Stimulated activated CD8-positive, alpha-beta memory T cell treated with anti-CD3 and anti-CD28 coated beads, Interleukin-4, amount 100 ng/mL, for 4 hours (primary cell): ENCODE data around the gene ATP8B1.
"Not testable (repeated sequence)": the region's sequence is repeated elsewhere in the genome, so short reads cannot be mapped to it uniquely, and the experiment has no call there.

Experiments
- DNase-seq, 2 donors: peaks; one replicate each; pipeline ENCODE4 v3.0.0-alpha.2; 2020; ENCODE audit warnings: low read depth in 2 of 2, low spot score in 1 of 2

The ATP8B1 gene

DNA sequence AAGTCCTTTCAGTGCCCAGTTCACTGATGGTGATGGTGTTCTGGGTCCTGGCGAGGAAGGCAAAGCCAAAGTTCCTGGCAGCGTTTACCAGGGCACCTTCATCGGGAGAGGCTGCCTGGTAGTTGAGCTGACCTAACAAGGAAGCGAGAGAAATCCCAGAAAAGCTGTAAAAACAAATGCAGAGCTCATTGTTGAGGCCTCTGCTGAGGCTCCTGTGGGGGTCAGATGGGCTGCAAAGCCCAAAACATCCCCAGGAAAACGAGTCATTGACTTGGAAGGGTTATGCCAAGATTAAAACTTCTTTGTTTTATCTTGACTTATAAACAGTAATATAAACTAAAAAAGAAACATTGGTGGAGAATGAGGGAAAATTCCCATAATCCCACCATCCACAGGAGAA is 128.2 kb downstream of the ATP8B1 start:
- DNase-seq, result no peak

DNA sequence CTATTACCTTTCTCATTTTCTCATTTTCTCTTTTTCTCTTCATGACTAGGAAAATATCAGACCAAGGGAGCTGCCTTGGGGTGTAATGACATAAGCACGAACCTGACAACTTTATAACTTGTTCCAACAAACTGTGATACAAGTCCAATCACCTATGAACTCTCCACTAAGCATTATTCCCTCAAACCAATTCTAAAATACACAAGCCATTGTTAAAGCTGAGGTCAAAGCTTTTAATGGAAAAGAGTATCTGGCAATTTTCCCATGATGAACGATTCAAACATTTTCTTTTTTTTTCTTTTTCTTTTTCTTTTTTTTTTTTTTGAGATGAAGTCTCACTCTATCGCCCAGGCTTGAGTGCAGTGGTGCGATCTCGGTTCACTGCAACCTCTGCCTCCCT is 133.1 kb downstream of the ATP8B1 start:
- no peak for DNase-seq

DNA sequence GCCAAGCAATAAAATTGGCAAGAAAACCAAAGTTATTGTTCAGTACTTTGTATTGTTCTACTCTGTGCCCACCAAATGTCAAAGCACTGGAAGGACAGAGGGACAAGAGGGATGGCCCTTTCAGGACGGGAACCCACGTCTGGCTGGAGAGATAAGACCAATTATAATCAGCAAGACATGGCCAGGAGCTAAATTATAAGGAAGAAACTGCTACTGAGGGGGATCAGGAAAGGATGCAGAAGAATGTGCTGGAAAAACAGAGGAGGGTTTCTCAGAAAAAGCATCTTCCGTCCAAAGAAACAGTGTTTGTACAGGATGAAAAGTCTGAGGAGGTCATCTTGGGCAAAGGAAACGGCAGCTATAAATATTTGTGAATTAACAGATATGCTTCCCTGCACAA is 135.1 kb downstream of the ATP8B1 start:
- DNase-seq, result no peak

DNA sequence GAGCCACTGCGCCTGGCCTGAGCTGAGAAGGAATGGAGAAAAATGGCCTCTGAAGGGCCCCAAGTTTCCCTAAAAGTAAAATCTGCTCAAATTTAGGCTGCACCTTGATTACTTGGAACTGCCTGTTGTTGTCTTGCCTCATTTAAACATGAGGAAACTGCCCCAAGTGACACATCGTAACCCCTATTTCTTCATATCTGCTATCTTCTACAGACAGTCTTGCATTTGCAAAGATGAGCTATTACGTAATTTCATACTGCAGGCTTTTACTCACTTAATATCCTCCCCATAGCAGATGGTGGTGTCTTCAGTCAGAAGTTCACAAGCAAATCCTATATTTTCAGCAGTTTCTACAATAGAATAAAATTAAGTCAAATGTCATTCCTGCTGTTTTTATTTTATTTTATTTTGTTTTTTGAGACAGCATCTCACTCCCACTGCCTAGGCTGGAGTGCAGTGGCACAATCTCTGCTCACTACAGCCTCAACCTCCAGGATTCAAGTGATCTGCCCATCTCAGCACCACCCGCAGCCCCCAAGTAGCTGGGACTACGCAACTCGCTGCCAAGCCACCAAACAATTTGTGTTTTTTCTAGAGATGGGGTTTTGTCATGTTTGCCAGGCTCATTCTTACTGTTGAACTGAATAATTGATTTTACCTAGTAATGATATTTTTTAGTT is 136.2 kb downstream of the ATP8B1 start:
- no peak for DNase-seq

DNA sequence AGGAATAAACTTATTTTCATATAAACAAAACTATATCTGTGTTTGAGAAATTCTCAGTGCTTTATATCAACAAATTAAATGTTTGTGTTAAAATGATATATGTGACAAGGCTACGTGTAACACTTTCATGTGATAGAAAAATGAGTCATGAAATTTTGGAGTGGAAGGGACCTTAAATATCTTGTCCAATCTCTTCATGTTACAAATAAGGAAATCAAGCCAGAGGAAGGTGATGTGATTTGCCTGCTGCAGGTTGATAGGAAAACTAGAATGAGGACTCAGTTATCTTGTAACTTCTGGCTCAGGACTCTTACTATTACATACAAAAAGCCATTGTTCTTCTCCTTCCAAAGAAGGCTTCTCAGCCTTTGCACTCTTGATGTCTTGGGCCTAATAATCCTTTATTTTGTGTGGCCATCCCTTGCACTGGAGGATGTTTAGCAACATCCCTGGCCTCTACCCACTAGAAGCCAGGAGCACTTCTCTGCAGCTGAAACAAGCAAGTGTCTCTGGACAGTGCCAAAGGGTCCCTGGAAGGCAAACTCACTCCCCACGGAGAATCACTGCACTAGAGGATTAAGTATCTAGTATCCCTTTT is 138.4 kb downstream of the ATP8B1 start:
- no peak for DNase-seq

DNA sequence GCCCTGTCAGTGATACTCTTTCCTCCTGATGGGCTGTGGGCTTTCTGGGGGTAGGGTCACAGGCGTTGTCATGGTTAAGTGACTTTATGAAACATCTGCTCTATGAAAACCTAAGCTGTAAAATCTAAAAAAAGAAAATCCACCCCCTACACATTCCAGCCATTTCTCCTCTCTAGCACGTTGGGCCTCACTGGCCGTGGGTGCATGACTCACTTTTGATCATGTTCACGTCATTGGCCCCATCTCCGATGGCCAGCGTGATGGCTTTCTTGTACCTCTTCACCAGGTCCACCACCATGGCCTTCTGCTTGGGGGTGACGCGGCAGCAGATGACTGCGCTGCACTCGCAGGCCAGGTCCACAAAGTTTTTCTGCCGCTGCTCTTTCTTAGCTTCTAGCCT is 142.2 kb downstream of the ATP8B1 start:
- no peak for DNase-seq

DNA sequence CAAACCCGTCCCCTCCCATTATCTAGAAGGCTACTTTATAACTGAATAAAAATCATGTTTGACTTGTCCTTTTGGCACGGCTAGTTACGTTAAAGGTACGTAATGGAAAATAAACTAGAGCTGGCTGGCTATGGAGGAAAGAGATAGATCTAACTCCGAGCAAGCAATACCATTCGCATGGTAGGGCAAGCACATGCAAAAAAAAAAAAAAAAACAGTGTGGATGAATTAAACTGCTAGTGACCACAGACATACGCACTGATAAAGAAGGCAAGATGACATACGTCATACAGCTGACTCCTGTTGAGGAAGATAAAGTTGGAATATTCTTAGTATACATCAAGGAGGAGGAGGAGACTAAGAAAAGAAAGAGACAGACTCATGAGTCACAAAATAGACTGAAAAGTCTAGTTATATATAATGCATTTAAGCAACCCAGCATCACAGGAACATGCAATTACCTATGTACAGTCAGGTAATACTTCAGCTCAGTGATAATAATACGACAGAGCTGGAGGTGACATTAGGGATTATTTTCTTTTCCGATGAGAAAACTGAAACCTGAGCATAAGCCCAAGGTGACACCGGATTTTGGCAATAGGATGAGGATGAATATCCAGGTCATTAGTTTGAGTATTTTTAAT is 143.5 kb downstream of the ATP8B1 start:
- DNase-seq, result no peak

DNA sequence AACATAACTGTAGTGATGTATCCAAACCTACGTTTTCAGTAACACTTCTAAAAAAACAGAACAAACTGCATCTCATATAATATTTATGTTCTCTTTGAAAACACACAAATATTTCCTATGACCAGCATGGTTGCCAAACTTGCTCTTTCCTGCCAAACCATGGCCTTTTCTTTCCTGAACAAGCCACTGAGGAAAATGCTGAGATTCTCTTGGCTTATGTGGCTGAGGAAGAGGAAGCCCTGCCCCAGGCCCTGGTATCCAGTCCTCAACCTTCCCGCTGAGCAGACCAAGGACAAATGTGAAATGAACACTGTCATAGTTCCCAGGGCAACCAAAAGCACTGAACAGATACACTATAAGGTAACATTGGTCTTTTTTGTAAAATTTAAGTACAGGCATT is 145.6 kb downstream of the ATP8B1 start:
- DNase-seq, result no peak

DNA sequence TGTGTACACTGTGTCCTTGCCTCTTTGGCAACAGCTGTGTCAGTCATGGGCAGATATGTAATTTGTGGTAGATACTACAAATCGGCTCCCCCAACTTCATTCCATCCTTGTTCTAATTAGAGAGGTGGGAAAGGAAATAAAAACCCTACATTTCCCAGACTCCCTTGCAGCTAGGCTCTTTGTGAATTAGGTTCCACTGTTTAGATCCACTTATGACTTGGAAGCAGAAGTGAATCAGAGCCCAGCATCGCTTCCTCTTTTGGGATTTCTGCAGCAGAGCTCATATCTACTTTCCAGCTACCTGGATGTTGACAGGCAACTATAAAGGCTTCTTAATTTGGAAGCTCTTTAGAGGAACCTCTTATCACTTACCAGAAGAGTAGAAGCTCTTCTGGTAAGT is 147.4 kb downstream of the ATP8B1 start:
- DNase-seq, result no peak

DNA sequence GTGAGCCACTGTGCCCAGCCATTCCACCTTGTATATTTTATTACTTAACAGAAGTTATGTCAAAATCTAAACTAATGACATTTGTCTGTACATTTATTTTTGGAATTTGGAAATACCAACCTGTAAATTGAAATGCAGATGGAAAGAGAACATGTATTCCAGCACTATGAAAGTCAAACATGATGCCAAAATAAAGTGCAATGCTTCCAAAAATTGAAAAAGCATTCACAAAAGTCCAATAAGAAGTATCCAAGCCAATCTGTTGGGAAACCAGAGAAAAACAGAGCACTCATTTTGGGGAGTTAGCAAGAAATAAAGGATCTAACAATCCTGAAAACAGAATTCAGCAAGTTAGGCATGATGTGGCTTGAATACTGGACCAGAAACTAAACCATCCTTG is 151.2 kb downstream of the ATP8B1 start:
- DNase-seq, result no peak

DNA sequence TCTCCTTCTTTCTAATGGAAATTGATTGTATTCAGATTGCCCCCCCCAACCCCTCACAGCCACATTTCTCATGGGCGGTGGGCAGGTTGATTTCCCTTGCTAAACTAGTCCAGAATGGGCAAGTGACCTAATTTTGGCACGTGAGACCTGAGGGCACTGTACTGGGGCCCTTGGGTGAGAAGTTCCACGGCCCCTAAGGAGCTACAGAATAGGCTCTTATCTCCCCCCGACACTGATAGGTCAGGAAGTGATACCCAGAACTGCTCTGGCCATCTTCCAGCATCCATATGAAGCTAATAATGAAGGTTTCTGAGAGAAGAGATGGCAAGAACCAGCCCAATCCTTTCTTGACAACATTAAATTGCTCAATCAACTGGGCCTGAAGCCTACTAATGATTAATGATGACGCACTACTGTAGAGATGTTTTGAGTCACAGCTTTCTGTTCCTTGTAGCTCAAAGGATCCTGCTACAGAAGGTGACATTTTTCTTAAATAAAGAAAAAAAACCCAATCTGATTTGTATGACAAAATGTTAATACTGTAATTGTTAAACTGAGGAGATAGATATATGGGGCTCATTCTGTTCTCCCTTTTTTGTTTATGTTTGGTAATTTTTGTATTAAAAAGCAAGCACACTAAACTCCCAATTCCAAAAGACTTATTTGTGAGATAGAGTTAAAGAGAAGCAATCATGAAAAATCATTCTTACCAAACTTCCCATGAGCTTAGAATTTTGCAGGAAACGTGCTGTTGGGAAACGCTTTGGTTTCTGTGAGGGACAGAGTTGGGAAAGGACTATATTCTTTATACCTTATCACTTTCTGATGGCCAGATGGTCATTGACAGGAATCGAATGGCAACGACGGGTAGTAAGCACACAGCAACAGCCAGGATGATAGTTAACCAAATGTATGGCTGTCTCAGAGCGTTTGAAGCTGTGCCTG is 153.3 kb downstream of the ATP8B1 start:
- no peak for DNase-seq

DNA sequence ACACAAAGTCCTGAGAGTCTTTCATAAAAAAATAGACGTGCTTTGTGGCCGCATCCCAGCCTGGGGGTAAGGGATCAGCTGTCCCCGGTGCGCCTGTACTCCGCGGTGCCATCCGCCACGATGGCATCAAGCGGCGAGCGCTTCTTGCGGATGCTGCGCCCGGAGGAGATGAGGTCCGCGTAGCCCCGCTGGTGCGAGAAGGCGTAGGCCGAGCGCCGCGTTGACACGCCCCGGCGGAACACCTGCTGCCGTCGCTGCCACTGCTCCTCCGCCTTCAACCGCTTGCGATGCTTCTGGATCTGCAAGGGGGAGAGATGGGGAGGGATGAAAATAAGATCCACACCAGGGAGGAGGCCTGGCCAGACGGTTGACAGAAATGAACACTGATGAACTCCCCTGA is 154.7 kb downstream of the ATP8B1 start:
- no peak for DNase-seq

DNA sequence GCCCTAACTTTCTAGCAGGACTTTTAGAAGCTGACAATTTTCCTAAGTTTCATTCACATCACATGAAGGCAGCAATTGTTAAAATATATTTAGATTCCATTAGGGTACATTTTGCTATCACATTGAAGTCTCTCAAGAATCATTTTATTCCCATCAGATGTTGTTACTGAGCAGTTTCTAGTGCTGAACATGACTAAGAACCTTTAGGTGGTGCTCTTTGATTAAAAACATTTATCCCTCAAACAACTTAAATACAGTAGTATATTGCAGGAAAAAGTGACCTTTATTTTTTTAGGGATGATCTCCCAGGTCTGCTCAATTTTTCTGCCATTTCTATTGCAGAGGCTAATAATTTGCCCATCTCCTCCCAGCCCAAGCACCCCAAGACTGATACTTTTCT is 158.6 kb downstream of the ATP8B1 start:
- DNase-seq, result no peak

DNA sequence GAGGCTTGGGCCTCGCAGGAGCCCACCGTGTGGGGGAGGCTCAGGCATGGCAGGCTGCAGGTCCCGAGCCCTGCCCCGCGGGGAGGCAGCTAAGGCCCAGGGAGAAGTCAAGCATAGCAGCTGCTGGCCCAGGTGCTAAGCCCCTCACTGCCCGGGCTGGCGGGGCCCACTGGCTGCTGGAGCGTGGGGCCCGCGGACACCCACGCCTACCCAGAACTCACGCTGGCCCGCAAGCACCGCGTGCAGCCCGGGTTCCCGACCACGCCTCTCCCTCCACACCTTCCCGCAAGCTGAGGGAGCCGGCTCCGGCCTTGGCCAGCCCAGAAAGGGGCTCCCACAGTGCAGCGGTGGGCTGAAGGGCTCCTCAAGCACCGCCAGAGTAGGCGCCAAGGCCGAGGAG is 159.4 kb downstream of the ATP8B1 start:
- DNase-seq, result not testable (repeated sequence)

DNA sequence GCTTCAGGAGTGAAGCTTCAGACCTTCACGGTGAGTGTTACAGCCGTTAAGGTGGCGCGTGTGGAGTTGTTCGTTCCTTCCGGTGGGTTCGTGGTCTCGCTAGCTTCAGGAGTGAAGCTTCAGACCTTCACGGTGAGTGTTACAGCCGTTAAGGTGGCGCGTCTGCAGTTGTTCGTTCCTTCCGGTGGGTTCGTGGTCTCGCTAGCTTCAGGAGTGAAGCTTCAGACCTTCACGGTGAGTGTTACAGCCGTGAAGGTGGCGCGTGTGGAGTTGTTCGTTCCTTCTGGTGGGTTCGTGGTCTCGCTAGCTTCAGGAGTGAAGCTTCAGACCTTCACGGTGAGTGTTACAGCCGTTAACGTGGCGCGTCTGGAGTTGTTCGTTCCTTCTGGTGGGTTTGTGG is 160.7 kb downstream of the ATP8B1 start:
- DNase-seq, result not testable (repeated sequence)

DNA sequence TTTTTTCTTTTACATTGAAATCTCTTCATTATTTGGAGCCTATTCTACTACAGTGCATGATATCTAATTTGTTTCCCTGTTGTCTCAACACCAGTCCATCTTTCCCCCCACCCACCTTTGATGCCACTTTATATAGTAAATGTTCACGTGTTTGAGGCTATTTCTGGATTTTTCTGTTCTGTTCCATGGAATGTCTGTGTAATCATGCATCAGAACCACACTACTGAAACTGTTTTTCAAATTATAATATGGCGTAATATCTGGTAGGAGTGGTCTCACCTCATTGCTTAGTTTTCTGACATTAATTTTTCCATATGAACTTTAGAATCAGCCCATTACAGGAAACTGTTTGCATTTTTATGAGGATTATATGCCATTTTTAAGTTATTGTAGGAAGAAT is 162.4 kb downstream of the ATP8B1 start:
- DNase-seq, result no peak

DNA sequence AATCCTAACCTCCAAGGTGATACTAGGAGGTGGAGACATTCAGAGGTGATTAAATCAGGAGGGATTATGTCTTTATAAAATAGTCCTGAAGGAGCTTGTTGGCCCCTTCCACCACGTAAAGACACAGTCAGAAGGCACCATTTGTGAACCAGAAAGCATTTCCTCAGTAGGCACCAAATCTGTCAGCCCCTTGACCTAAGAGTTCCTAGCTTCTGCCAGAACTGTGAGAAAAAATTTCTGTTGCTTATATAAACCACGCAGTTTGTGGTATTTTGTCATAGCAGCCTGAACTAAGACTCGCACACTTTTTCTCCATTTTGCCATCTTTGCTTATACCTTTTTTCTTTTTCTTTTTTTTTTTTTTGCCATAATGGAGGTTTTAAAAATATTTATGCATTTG is 162.9 kb downstream of the ATP8B1 start:
- DNase-seq, result no peak

DNA sequence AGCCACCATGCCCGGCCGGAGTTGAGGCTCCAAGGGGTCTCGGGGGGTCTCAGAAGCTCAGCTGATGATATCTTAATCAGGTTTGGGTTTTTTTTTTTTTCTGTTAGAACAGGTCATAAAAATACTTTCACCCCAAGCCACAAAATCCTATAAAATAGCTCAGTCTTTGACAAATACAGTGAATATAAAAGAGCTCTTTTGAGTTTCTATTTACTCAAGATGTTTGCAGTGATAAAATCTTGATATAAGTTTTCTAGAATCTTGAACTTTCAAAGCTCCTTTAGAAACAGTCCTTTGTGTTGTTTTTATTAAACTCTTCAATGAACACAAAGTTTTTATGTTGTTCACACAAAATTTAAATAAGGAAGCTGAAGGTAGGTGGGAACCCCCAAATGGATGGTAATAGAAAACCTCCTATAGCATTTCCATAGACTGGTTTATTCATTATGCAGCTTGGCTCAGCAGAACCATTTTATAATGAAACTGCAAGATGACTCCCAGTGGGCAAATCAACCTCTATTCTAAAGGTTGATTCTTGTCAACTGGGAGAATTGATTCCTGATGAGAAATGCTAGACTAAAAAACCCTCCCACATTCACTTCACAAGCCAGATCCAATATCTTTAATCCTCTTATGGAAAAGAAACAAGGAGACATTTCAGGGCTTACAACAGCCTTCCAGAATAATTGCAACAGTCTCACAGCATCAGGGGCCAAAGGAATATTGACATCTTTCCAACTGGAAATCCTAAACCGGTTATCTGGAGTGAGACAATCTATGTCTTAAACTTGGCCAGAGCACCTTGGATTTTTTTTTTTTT is 167.9 kb downstream of the ATP8B1 start:
- no peak for DNase-seq

DNA sequence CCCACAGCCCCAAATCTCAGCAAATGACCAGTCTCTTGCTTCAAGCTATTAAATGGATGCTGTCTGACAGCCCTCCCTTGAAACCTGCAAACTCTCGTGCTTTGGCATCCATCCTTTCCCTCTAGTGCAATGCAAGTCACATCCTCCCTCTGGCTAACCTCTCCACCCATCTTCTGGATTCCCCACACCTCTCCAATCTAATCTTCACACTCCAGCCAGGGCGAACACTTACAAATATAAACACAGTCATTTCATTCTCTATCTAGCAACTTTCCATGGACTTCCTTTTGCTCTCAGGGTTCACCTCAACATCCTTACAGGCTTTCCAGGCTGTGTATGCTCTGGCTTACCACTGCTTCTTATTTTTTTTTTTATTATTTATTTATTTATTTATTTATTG is 171.4 kb downstream of the ATP8B1 start:
- no peak for DNase-seq

DNA sequence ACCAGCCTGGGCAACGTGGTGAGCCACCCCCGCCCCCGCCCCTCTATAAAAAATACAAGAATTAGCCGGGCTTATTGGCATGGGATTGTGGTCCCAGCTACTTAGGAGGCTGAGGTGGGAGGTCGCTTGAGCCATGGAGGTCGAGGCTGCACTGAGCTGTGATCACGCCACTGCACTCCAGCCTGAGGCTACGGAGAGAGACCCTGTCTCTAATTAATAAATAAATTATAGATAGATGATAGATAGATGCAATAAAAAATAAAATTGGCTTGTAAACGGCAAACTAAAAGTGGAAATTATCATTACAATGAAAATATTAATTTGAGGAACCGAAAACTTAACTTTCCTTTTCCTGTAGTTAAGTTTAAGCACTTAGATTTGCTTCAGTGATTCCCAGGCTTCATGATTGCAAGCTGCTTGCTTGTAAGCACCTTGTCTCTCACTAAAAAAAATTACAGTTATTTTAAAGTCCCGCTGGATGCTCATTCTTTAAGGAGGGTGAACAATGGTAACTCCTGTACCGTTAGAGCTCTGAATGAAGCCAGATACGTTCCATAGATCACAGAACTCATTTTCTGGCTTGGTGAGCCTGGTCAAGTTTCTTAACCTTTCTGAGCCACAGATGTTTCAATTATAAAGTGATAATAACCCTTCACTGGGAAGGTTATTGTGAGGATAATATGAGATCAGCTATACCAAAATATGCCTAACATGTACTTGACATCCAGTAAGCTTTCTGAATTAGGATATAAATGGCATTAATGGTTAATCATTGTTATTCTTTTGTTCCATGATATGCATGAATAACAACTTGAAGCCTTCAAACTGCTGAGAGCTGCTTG is 172.1 kb downstream of the ATP8B1 start:
- no peak for DNase-seq
